Measurements from ENCODE around the gene LLGL2.

- TF ChIP-seq CTCF (conservative IDR thresholded peaks at IDR 0.05 in 1 of 2, IDR thresholded peaks at IDR 0.05 in 1 of 2; ENCODE audit: low read depth in 1 of 2, low read length in 2 of 2) (no peak), EZH2 (IDR thresholded peaks at IDR 0.05; ENCODE audit: low read length, missing control alignments) (no peak)
Measured at GRCh38 chr17:75559958-75560533, 34.5 kb downstream of the LLGL2 start.
